NOMO-1 (cell line): ENCODE results near the gene CHST8.

Source experiments
- DNase-seq, 2 experiments: peaks; one replicate each; lab custom pipeline; 2025; ENCODE audit not compliant: unreplicated experiment in 2 of 2; lab: John Stamatoyannopoulos, UW

Gene CHST8

DNA sequence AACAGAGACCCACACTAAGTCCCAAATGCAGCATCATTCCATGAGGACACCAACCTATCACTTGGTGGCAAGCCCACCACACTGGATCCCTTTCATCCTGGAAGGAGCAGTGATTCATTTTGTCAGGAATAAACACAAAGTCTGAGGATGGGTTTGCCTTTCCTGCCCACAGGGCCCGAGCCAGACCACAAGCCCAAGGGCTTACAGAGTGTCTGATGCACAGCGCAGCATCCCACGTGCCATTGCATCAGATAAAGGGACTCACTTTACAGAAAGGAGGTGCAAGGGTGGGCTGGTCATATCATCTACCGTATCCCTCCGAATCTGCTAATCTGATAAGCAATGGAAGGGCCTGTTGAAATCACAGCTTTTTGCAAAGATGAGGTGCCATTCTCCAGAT, 162.7 kb downstream of the CHST8 start:
- DNase-seq = no peak

DNA sequence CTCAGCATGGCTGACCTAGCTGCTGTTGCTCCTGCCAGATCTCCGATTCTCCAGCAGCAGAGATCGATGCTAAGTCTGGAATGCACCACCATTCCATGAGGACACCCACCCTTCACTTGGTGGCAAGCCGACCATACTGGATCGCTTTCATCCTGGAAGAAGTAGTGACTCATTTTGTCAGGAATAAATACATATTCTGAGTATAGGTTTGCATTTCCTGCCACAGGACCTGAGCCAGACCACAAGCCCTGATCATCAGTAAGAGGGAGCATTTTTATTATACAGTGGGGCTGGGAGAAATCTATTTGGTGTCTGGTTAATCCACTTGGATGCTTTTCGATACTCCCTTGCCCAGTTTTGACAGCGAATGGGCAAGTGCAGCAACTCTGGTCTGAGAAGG, 164.0 kb downstream of the CHST8 start:
- no peak for DNase-seq

DNA sequence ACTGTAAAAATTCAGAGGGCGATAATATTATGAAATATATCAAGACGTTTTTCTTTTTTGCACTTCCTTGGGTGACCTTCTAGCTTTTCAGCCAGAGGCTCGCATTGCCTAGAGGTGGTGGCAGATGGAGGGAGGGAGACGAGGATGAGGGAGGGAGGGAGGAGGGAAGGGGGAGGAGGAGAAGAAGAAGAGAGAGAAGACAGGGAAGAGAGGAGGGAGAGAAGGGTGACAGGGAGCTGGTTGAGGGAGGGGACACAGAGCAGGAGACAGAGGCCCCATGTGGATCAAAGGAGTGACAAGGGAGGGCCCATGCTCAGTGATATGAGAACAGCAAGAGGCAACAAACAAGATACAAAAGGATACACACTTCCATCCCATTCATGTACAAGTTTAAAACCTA, 166.9 kb downstream of the CHST8 start:
- DNase-seq = no peak

DNA sequence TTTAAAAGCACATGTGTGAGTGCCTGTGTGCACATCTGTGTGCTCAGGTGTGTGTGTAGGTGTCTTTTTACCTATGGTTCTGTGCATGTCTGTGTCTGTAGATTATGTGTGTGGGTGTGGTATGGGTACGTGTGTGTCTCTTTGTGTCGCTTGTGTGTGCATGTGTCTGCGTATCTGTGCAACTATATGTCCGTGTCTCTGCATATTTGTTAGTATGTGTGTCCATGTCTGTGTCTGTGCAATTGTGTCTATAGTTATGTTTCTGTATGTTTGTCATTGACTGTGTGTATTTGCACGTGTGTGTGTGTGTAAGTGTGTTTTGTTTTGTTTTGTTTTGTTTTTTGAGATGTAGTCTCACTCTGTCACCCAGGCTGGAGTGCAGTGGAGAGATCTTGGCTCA, 167.6 kb downstream of the CHST8 start:
- no peak for DNase-seq

DNA sequence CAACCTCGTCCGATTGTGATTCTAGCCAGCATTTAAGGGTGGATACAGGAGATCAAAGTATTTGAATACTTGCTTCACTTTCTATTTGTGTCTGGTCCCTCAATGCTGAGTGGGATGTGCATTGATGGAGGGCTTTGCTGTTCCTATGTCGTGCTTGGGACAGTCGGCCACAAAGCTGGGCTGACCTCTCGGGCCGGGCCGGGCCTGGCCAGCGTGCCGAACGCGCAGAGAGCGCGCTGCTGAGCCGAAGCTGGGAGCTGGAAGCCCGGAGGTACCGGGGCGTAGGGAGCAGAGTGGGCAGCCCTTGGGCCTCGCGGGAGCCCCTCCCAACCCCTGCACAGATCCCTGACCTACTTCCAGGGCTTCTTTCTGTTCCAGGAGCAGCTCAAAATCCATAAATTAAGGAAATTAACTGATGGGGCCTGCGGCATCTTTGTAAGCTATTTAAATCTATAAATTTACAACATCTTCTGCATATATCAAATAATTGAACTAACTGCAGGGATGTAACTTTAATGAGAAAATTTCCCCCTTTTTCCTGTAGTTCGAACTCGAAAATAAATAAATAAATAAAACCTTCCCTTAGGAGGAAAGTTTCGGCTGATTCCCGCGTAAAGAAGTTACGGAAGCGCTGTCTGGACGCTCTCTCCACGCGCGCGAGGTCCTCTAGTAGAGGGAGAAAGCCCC, 173.1 kb downstream of the CHST8 start:
- DNase-seq = no peak

DNA sequence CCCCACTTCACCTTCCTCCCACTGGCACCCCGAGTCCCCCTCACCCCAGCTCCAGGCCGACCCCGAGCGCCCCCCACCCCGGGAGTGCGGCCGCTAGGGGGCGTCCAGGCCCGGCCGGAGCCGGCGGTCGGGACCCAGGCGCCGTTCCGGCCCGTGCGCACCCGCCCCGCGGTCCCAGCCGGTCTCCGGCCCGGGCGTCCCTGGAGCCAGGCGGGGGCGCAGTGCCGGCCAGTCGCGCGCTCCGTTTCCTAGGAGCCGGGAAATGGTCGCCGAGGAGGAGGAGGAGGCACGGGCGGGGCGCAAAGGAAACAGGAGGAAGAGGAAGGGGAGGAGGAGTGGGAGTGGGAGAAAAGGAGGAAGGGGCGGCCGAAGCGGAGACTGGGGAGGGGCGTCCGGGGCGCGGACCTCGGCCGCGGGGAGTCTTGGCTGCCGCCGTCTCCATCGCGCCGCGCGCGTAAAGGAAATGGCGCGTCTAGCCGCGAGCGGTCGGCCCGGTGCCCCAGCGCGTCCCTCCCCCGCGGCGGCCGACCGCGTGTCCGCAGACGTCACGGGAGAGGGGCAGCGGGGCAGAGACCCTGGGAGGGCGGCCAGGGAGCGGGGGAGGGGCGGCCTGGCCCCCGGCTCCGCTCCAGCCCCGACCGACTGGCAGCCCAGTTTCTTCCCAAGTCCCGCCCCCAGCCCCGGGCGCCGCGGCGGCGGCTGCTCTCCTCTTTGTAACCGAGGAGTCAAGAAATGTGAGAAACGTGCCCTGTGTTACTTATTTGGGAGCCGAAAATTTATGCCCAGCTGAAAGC, 173.8 kb downstream of the CHST8 start:
- DNase-seq = peak; percentile 75 to 86

DNA sequence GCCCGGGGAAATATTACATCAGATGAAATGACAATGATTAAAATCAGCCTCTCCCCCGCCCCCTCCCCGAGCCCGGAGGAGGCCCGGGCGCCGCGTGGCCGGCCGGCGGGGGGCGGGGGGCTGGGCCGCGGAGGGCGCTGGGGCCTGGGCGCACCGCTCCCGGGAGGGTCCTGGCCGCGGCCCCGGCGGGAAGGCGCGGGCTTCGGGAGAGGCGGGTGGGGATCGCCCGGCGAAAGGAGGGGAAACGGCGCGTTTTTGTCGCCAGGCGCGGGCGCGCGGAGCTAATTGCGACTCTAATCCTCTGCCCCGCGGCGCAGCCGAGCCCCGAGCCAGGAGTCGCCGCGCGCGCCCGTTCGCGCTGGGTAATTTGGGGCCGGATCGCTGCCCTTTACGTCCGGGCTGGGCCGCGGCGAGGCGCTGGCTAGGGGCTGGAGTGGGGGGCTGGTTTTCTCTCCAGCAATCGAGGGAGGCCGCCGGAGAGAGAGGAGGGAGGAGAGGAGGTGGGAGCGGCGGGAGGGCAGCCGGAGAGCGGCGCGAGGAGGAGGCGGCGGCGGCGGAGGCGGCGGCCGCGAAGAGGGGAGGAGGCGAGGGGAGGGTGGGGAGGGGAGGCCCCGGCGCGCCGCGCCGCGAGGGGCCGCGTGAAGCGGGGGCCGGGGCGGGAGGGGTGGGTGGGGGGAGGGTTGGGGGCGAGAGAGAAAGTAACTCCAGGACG, 174.6 kb downstream of the CHST8 start, which contains the start of gene KCTD15:
Gene KCTD15, plus strand, starts transcription at position 707 of the 712 bp plus-strand sequence. CDS start 3,585 bp downstream, outside the sequence.
- peak; percentile 21 to 34 for DNase-seq

DNA sequence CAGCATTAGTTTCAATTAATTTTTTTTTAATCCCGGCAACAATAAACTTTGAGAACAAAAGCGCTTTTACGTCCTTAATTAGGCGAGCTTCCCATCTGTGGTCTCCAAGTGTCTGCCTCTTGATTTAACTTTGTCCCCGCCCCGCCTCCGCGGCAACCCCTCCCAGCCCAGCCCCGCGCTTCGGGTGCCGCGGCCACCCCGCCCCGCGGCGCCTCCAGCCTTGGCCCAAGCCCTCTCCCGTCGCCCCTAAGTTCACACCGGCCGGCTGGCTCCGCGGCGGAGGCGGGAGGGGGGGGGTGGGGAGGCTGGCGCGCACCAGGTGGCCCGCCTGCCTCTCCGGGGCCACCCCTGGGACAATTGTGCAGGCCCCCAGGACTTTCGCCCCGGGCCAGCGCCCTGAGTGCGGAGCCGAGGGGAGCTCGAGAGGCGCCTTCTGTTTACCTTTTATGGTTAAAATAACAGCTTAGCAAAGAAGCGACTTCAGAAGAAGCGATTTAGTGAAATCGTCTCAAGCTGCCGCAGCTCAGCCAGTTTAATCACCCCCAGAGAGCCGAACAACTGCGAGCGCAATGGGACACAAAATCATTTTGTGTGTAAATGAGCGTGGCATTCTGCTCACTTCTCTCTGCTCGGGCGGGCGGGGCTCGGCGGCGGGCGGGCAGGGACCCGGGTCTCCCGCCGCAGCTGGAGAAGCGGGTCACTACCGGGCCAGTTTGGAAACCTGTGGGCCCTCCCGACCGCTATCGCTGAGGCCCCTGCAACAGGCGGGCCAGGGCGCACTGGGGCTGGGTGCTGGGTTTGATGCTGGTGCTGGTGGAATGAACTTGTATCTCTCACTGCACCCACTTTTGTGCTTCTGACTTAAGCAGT, 176.3 kb downstream of the CHST8 start:
- DNase-seq = peak; percentile 32 to 61

DNA sequence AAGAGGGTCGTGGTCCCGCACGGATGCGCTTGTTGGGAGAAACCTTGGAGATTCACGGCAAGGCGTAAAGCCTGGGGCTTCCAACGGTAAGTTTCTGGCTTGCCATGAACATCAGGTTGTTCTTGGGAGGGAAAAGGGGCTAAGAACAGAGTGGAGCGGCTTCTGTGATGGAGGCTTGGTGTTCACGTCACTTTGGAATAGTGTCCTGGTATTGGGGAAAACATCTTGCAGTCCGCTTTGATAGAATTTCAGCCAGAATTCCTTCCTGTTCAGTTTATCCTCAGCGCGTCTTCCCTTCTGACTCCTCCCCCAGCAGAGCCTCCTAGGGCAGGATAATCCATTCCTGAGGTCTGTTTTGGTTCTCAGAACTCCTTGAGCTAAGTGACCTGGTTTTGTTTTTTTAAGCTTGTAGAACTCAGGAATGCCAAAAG, 176.9 kb downstream of the CHST8 start:
- no peak for DNase-seq

DNA sequence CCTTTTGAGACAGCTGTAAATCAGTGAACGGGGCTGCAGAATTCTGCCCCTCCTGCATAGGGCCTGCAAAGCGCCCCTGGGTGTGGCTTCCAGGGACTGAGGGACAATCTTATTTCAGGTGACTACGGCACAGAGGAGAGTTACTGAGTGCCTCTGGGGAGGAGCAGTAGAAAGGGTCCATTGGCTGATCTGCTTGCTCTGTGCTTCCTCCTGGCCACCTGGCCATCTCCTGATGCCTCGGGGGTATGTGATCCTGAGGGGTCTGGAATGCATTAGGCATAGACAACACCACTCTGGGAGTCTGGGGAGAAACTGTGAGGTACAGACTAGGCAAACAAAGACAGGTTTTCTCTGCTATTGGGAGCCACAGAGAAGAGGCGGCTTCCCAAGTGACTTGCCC, 177.7 kb downstream of the CHST8 start:
- no peak for DNase-seq

DNA sequence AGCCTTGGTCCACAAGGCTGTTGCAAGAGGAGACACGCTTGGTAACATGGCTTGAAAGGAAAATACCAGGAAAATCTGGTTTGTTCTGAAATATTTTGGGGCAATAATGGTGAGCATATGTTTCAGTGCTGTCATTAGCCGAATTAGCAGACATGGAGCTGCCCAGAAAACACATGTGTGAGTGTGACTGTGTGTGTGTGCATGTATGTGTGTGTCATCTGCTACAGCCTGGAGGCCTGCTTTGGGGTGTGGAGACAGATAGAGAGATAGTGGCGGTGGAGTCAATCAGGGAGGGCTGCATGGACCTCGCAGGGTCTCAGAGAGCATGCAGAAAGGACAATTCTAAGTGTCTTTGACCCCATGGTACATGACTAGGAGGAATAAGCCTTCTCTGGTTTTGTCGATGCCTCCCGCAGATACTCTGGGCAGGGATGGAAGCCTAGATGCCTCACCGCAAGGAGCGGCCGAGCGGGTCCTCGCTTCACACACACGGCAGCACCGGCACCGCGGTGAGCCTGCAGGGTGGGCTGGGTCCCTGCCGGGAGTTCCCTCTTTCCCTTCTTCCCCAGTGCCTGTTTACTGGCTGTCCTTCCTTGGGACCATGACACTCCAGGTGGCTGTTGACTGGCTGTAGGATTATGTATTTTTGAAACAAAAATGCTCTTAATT, 178.4 kb downstream of the CHST8 start:
- no peak for DNase-seq

DNA sequence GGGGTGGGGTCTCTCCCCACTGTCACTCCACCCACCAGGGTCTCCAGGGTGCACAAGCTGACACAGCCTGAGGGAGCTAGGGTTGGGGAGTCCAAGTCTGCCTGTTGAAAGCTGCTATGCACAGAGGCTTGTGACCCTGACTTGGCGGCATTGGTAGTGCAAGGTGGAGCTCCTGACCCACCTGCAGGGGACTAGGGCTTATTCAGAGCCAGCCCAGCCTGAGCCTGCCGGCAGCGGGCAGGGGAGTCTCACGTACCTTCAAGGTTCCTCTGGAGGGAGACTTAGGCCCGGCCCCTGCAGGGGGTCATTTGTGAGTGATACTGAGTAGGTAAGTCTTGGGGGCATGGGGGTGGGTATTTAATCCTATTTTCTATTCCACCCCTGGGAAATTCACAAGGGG, 179.7 kb downstream of the CHST8 start:
- DNase-seq = no peak

DNA sequence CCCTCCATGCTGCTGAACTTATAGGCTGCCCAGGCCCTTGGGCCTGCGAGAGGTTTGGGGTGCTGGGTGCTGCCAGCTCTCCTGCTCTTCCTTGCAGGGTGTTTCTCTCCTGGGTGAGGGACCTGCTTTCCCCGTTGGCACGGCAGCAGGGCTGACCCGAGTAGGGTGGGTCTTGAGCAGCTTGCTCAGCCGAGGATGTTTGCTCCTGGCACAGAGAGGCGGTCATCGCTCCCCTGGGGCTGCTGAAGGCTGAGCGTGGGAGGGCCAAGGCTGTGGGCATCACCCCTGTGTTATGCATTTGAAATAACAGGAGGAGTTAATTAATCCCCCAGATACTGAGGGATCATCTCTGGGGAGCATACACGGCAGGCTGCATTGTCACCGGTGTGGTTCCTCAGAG, 180.2 kb downstream of the CHST8 start:
- DNase-seq = no peak

DNA sequence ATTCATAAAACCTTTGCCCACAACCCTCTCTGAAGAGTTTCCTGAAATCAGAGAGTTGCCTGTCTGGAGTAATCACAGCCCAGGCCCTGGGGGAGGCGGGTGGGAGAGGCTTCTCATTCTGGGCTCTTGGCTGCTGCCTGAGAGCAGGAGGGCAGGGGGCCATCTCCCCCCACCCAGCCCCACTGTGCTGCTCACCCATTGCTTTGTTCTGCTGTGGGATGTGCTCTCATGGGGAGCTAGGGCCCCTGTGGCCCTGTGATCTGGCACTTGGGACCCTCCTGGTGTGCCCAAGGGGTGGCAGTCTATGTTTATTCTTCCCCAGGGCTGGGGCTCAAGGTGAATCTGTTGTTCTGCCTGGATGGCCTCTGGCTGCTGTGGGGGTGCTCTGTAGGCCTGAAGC, 181.0 kb downstream of the CHST8 start:
- no peak for DNase-seq

DNA sequence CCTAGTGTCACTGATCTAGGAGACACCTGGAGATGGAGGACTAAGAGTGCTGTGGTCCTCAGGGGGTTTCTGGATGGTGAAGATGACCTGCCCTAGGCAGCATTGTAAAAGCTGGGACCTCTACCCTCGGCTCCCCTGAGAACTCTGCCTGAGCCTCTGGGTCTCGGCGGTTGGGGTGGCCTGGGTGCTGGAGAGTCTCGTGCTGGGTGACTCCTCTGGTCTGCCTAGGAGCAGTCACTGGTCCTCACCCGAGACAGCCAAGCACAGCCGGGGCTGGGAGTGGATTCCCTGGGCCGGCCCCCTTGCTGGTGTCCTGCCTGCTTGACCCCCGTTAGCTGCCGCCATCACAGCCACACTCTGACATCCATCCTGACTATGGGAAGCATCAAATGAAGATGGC, 181.6 kb downstream of the CHST8 start:
- DNase-seq = no peak

DNA sequence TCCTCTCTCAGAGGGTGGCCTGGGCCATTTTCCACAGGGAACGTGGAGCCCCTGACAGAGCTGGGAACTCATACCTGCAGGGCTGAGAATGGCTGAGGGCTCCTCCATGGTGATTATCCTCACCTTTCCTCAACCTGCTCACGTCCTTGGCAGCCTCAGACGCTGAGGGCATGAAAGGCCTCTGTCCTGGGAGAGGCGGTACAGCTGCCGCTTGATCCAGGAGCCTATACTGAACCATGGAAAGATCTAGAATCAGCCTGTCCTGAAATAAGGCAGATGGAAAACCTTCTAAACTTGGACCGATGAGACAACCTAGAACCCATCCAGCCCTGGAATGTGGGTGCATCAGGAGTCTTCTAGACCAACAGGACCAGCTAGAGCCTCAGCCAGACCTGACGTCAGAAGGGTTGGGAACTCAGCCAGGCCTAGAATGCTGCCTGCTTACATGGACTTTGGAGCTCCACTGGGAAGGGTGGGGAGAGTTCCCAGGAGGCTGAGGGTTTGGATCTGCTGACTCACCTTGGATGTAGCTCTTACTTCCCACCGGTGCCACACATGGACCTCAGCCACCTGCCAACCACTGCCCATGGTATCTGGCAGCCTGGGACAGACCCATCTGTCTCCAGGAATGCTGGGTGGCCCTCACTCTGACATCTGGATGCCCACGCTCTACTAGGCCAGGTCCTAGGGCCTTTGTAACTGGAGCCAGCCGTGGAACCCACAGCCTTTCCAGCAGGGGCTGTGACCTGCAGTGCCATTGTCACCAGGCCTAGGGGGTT, 182.5 kb downstream of the CHST8 start:
- DNase-seq = no peak

DNA sequence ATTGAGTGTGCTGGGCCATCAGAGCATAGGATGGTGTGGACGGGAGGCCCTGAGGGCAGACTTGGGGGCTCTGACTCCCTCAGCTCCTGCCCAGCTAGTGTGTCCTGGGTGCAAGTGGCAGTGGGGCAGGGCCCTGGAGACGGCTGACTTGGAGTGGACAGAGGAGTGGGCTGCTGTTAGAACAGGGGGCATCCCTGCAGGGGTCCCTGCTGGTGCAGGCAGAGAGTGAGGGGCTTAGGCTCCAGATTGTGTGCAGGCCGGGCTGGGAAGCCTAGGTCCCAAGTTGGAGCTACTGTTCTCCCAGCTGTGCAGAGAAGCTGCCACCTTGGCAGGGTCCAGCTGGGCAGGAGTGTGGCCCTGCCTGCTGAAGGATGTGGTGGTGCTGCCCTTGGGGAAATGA, 183.6 kb downstream of the CHST8 start:
- DNase-seq = no peak

DNA sequence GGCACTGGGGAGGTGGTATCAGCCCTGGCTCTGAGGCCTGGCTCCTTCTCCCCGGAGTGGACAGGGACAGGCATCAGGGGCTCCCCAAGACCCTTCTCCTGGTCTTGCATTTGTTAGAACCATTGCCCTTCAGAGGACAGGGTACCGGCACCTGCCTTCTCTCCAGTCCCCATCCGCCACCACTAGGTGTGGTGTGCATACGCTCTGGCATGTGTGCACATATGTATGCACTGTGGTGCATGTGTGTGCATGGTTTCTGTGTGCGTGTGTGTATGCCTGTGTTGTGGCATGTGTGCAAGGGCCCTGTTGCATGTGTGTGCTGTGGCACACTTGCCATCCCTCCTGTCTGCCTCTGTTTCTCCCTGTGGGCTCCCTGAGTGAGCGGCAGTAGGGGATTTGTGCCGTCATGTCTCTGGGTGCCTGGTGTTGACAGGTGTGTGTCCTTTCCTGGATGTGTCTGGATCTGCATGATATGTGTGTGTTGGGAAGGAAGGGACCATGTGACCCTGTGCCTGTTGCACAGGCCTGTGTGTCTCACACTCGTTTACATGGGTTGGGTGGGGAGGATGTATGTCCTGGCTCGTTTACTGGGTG, 184.2 kb downstream of the CHST8 start:
- no peak for DNase-seq

DNA sequence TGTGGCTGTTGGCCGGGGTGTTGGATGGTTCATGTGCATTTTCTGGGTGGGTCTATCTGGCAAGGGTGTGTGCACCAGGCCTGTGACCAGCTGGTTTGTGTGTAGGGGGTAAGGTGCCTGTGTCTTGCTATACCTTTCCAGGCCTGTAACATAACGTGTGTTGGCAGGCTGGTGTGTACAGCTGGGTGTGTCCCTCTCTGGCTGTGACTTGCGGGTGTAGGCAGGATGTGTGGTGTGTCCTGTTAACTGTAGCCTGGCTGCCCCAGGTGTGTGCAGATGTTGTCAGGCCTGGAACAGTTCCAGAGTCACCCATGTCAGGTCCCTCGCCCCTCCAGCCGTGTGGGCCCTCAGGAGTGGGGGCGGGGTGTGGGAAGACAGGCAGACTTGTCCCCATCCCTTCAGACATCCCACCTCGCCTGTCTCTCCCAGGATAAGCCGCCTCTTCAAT, 184.7 kb downstream of the CHST8 start:
- DNase-seq = no peak
